HG03095 (cell line): Measurements from ENCODE around the gene HPS4.
"Not testable (repeated sequence)": the region's sequence is repeated elsewhere in the genome, so short reads cannot be mapped to it uniquely, and the experiment has no call there.

Experiments
- ATAC-seq: cut with Tn5 transposase; IDR thresholded peaks from one replicate; pipeline ENCODE4 v1.9.1; 2021; ENCODE audit warnings: moderate library complexity; ENCODE audit not compliant: unreplicated experiment

The HPS4 gene

GRCh38 chr22:26444777-26445176 is 38.8 kb downstream of the HPS4 start:
- ATAC-seq = no peak

DNA sequence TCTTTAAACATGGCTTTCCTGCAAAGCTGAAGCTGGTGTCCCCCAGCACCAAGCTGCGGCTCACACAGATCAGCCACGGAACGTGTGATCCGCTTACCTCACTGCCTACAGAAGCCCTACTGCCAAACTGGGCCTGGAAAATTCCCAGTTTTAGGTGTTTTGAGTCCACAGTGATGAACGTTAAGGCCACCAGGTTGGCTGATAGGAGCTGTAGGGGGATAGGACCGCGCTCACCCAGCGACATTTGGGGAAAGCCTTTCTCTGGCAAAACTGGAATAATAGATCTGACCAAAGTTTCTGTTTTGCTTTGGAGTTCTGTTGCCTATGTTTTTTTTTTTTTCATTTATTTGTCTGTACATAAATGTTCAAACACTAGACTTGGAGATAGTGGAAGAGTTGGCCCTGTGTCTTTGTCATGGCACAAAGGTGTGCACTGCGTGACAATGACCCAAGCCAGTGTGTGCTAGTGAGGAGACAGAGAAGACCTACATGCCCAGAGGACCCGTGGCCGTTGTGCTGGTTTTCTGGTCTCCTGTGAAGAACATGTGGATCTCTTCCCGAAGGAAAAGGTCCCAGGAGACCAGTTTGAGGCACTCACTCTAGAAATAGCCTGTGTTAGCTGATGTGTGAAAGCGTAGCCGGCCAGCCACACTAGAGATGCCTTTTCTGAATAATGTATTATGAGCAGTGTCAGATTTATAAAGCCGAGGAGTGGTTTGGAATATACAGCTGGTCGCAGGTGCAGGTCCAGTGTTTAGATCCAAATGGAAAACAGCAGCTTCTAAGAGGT is 39.5 kb downstream of the HPS4 start:
- ATAC-seq = no peak

GRCh38 chr22:26442086-26442756 is 41.4 kb downstream of the HPS4 start:
- no peak for ATAC-seq

DNA sequence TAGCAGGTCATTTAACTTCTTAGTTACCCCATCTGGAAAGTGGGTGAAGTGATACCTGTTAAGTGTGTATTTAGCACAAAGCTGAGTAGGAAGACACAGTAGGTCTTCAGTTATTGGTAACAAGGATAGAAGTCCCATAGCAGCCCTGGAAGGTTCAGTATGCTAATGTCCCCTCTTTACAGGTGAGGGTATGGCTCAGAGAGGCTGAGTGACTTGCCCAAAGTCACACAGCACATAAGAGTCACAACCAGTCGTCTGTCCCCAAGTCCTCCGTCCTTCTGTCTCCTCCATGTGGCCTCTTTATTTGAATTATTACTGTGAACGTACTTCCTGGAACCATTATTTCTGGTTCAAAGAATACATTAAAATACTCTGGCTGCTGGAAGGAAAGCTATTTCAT is 44.0 kb downstream of the HPS4 start:
- no peak for ATAC-seq

DNA sequence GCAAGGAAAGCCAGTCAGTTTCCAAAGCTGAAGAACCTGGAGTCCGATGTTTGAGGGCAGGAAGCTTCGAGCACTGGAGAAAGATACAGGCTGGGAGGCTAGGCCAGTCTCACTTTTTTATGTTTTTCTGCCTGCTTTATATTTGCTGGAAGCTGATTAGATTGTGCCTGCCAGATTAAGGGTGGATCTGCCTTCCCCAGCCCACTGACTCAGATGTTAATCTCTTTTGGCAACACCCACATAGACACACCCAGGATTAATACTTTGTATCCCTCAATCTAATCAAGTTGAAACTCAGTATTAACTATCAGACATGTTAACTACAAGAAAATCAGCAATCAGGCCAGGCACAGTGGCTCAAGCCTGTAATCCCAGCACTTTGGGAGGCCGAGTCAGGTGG is 44.8 kb downstream of the HPS4 start:
- not testable (repeated sequence) for ATAC-seq

DNA sequence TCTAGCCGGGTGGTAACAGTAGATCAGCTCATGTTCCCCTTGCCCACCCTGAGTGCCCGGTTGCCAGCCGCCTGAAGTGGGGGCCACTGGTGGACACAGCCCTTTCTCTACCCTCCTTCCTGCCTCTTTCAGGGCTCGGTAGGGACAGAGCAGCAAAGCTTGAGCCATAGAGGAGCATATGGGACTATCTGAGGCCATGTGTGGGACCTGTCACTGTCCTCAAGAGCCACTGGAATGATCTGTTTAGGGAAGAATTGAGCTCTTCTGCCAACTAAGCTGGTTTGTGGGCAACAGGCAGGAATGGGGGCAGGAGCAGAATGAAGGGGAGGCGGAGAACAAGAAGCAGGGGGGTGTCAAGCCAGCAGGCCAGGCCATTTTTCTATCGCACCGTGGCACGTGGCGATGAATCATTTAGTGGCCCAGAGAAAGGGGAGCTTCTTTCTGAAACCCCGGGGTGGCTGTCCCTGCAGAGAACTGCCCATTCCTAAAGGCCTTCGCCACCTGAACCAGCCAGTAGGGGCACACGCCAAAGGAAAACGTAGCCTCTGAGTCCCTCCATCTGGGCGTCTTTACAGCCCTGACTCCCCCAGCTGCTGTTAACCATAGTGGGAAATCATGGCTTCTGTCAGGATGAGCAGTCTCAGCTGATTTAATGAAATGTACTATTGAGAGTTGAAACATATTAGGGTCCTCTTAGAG is 45.7 kb downstream of the HPS4 start:
- no peak for ATAC-seq

GRCh38 chr22:26436903-26437515 is 46.6 kb downstream of the HPS4 start:
- ATAC-seq = no peak

DNA sequence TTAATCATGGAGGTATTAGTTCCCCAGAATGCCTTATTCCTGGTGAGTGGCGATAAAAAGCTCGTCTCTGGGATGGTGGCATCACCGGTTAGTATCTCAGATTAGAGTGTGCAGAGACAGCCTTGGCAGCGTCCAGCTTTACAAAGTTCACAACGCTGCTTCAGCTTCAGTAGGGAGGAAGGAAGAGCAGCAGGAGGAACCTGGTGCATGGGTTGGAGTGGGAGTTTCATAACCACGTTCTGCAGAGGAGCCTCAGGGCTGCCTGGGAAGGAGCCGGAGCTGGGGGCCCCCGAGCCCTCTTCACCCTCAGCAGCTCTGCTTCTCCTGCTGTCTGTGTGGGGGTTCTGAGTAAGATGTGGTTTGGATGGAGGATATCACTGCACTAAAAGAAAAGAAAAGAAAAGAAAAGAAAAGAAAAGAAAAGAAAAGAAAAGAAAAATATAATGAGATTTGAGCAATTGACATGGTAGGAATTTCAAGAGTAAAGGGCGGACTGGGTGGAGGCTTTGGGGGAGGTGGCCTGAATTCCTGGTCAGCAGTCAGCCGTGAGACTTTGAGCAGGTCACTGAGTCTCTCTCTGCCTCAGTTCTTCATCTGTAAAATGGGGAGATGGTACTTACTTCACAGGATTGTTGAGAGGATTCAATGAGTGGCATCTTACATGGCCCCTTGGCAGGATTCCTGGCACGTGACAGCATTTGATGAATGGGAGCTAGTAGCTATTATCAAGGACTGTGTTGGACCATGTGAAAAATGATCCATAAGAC is 48.1 kb downstream of the HPS4 start:
- no peak for ATAC-seq

DNA sequence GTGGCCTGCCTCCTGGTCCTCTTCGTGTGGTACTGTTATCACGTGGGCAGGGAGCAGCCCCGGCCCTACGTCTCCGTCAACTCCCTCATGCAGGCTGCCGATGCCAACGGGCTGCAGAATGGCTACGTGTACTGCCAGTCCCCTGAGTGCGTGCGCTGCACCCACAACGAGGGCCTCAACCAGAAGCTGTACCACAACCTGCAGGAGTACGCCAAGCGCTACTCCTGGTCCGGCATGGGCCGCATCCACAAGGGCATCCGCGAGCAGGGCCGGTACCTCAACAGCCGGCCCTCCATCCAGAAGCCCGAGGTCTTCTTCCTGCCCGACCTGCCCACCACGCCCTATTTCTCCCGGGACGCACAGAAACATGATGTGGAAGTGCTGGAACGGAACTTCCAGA is 49.8 kb downstream of the HPS4 start:
- ATAC-seq = no peak

GRCh38 chr22:26432619-26433311 is 50.8 kb downstream of the HPS4 start:
- ATAC-seq = no peak

- ATAC-seq = no peak
Measured at GRCh38 chr22:26431261-26431995, 52.2 kb downstream of the HPS4 start.

GRCh38 chr22:26430600-26430999 is 53.0 kb downstream of the HPS4 start:
- no peak for ATAC-seq

DNA sequence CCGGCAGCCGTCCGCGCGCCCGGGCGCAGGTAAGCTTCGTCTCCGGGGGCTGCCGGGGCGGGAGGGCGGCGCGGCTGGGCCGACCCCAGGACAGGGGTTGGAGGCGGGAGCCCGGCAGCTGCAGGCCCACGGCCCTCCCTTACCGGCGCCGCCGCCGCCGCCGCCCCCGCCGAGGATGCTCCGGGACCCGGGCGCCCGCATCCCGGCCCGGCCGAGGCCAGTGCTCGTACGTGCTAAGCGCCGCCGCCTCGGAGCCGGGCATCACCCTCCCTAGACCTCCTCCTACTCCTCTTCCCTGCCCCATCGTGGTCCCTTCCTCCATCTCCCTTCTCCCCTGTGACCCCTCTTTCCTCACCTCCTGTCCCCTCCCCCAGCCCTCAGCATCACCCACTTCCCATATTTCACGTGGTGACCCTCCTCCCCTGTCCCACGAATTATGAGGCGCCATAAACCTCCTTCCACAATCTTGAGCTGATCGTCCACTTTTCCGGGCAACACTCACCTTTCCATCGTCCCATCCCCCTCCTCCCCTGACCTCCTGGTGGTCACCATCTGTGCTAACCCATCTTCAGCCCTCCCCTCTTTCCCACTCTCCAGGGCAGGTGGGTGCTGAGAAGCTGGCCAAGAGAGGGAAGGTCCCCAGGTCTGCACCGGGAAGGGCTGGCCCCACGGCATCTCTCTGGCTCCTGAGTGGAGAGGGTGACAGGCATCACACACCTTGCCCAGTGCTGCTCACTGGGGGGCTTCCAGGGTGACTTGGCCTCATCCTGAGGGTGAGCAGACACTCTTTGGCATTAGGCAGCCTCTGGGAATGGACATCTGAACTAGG is 53.9 kb downstream of the HPS4 start:
- no peak for ATAC-seq

DNA sequence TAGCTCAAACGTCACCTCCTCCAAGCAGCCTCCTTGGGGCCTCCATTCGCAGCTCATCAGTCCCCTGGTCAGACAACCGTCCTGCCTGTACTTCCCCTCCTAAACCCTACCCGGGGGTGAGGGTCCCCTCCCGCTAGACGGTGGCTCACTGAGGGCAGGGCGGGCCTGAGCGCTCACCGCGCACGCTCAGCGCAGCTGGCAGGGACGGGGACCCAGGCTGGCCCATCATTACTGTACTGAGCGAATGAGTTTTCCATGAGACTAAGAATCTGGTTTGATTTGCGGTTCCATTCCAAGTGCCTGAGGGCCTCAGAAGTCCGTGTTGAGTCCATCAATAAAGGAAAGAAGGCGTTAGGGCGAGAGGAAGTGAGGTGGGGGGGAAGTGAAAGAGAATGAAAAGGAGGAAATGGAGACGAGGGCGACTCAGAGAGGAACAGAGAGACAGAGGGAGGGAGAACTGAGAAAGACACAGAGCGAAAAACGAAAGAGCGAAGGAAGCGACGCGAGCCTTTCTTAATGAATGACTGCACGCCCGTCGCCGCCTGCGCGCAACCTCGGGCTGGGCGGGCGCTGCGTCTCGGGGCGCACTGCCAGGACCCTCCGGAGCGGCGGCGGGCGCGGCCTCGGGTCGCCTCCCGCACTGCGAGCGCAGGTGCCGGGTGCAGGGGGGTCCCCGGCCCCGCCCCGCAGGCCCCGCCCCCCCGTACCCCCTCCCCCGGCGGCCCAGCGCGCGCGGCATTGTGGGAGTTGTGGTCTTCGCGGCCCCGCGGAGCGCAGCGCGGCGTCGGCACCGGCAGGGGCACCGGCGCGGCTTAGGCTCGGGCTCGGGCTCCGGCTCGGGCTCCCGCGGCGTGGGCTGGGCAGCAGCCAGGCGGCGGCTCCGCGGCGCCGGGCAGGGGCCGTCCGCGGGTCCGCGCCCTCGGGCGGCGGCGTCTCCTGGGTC is 54.8 kb downstream of the HPS4 start, which contains the start of gene ASPHD2:
ASPHD2 (plus strand) TSS at position 746 of the 943 bp plus-strand sequence. CDS start 4,356 bp downstream, outside the sequence.
- ATAC-seq = peak; percentile 60

GRCh38 chr22:26426924-26427323 is 56.7 kb downstream of the HPS4 start:
- no peak for ATAC-seq

DNA sequence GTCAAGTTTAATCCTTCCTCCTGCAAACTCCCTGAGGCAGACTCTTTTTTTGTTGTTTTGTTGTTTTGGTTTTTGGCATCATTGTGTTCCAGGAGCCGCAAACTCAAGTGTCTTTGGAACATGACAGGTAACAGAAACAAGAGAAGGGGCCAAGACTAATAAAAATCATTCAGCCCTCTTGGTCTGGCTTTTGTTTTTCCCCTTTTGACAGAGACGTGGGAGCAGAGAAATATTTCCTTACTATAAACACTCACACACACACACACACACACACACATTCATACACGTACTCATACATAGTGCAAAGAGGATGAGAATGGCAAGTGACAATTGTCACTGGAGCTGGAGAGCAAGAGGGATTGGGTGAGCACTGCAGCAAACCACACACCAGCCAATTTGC is 65.0 kb downstream of the HPS4 start:
- ATAC-seq = no peak

DNA sequence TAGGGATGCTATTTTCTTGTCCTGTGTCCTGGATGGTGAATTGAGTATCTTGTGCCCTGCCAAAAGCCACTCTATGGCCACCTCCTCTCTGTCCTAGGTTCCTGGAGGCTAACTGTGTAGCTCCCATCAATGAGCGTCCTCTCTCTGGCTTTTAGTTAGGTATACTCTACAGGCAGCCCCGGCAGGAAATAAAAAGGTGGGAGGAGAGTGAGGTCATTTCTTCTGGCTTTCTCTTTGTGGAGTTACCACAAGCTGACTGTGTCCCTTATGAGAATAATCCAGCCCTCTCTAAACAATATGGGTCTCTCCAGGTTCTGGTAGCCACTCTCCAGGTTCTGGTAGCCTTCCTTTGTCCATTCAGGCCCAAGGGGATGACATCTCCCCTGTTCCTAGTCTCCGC is 66.2 kb downstream of the HPS4 start:
- no peak for ATAC-seq
